GM12874 (cell line): ENCODE data around the gene CNTFR.

ENCODE experiments used
- TF ChIP-seq, protein P1 (sequence below): IDR thresholded peaks from 2 replicates; pipeline ENCODE4 v1.5.1; 2011; ENCODE audit warnings: low read depth, mild to moderate bottlenecking, control low read depth, low read length, moderate library complexity; ENCODE audit not compliant: insufficient read depth

The CNTFR gene

GRCh38 chr9:34611811-34612787, 22.6 kb upstream of the CNTFR start, which contains the start of gene RPP25L:
TSS of gene RPP25L (minus strand) at chr9:34612097. CDS start at chr9:34611296, 801 bp downstream.
- TF ChIP-seq, protein P1, sequence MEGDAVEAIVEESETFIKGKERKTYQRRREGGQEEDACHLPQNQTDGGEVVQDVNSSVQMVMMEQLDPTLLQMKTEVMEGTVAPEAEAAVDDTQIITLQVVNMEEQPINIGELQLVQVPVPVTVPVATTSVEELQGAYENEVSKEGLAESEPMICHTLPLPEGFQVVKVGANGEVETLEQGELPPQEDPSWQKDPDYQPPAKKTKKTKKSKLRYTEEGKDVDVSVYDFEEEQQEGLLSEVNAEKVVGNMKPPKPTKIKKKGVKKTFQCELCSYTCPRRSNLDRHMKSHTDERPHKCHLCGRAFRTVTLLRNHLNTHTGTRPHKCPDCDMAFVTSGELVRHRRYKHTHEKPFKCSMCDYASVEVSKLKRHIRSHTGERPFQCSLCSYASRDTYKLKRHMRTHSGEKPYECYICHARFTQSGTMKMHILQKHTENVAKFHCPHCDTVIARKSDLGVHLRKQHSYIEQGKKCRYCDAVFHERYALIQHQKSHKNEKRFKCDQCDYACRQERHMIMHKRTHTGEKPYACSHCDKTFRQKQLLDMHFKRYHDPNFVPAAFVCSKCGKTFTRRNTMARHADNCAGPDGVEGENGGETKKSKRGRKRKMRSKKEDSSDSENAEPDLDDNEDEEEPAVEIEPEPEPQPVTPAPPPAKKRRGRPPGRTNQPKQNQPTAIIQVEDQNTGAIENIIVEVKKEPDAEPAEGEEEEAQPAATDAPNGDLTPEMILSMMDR, result no peak

DNA sequence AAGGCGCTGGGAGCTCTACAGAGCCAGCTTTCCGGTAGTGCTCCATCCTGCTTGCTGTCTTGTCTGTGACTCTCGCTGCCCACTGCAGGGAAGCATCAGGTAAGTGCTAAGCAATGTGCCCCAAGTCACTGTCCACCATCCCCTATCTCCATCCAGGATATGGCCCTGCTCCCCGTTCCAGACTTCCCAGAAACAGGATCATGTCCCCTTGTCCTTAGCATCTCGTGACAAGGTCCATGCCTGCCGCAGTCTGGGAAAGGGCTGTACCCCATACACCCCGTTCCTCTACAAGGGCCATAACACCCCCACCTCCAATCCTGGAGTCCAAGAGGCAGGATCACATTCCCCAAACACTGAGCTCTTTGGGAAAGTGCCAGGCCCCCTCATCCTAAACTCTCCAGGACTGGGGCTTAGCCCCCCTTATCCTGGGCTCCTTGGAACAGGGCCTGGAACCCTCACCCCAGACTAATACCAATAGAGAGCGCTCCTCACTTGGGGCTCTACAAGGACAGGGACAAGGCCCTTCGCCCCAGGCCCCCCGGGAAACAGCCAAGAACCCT, 21.8 kb upstream of the CNTFR start:
- TF ChIP-seq, protein P1, result no peak

- TF ChIP-seq, protein P1, result no peak
Measured at GRCh38 chr9:34610434-34611206, 21.1 kb upstream of the CNTFR start.

GRCh38 chr9:34607331-34607730, 17.8 kb upstream of the CNTFR start:
- TF ChIP-seq, protein P1, result no peak

- TF ChIP-seq, protein P1, result no peak
Measured at GRCh38 chr9:34606905-34607304, 17.4 kb upstream of the CNTFR start.

GRCh38 chr9:34606190-34606589, 16.7 kb upstream of the CNTFR start:
- TF ChIP-seq, protein P1, result no peak
